H9 (cell line): ENCODE data around the gene GFPT2. TPM values are rescaled to one million over a fixed set of nuclear protein-coding genes. Genes with fewer than 3 reads are reported as not detected.

Experiments
- DNase-seq: peaks from one replicate; pipeline ENCODE4 v3.0.0-alpha.2; 2017
- H2AFZ ChIP-seq: one replicate; pipeline ENCODE4 v1.6.1; 2013; ENCODE audit warnings: mild to moderate bottlenecking, low read length, control low read depth, moderate library complexity
- H2AK5ac ChIP-seq: 2 replicates; pipeline ENCODE4 v1.6.1; 2013; ENCODE audit warnings: low read length, control low read depth, mixed read lengths; ENCODE audit not compliant: insufficient read length
- H2BK120ac ChIP-seq: one replicate; pipeline ENCODE4 v1.6.1; 2013; ENCODE audit warnings: low read depth, mild to moderate bottlenecking, low read length, control low read depth, inconsistent platforms; ENCODE audit not compliant: poor library complexity, severe bottlenecking
- H2BK12ac ChIP-seq: 2 replicates; pipeline ENCODE4 v1.6.1; 2013; ENCODE audit warnings: low read length, control low read depth, mixed read lengths, low read depth; ENCODE audit not compliant: insufficient read length
- H2BK15ac ChIP-seq: 2 replicates; pipeline ENCODE4 v1.6.1; 2013; ENCODE audit warnings: low read depth, low read length, control low read depth
- H2BK20ac ChIP-seq: one replicate; pipeline ENCODE4 v1.6.1; 2013; ENCODE audit warnings: low read depth, mild to moderate bottlenecking, low read length, control low read depth, inconsistent platforms; ENCODE audit not compliant: poor library complexity, severe bottlenecking
- H2BK5ac ChIP-seq: 2 replicates; pipeline ENCODE4 v1.6.1; 2013; ENCODE audit warnings: low read length, control low read depth, mixed read lengths; ENCODE audit not compliant: insufficient read length
- H3K14ac ChIP-seq: 2 replicates; pipeline ENCODE4 v1.6.1; 2013; ENCODE audit warnings: low read length, control low read depth; ENCODE audit not compliant: insufficient read depth
- H3K18ac ChIP-seq: 2 replicates; pipeline ENCODE4 v1.6.1; 2013; ENCODE audit warnings: low read depth, mild to moderate bottlenecking, mixed read lengths, low read length, control low read depth; ENCODE audit not compliant: insufficient read length
- H3K23ac ChIP-seq: 2 replicates; pipeline ENCODE4 v1.6.1; 2013; ENCODE audit warnings: low read length, control low read depth, mixed read lengths, low read depth; ENCODE audit not compliant: insufficient read length
- H3K23me2 ChIP-seq: 2 replicates; pipeline ENCODE4 v1.6.1; 2013; ENCODE audit warnings: low read depth, mild to moderate bottlenecking, mixed read lengths, low read length, control low read depth; ENCODE audit not compliant: insufficient read length, poor library complexity, severe bottlenecking
- H3K27ac ChIP-seq: 2 replicates; pipeline ENCODE4 v1.5.1; 2013; ENCODE audit warnings: low read length, control low read depth, mixed read lengths, low read depth; ENCODE audit not compliant: insufficient read length
- H3K27me3 ChIP-seq: 2 replicates; pipeline ENCODE4 v1.6.1; 2013; ENCODE audit warnings: low read length, control low read depth, inconsistent platforms; ENCODE audit not compliant: insufficient read depth
- H3K4ac ChIP-seq: 2 replicates; pipeline ENCODE4 v1.6.1; 2013; ENCODE audit warnings: low read depth, mild to moderate bottlenecking, control low read depth, inconsistent platforms, low read length, moderate library complexity
- H3K4me1 ChIP-seq: 2 replicates; pipeline ENCODE4 v1.6.1; 2013; ENCODE audit warnings: low read length, control low read depth, inconsistent platforms; ENCODE audit not compliant: insufficient read depth
- H3K4me2 ChIP-seq: 2 replicates; pipeline ENCODE4 v1.6.1; 2013; ENCODE audit warnings: low read length, control low read depth, mixed read lengths; ENCODE audit not compliant: insufficient read length, insufficient read depth
- H3K56ac ChIP-seq: 2 replicates; pipeline ENCODE4 v1.6.1; 2013; ENCODE audit warnings: low read depth, mild to moderate bottlenecking, mixed read lengths, low read length, control low read depth; ENCODE audit not compliant: insufficient read length
- H3K79me1 ChIP-seq: 2 replicates; pipeline ENCODE4 v1.6.1; 2013; ENCODE audit warnings: low read depth, mild to moderate bottlenecking, moderate library complexity, low read length, control low read depth, inconsistent platforms; ENCODE audit not compliant: insufficient read depth, poor library complexity, severe bottlenecking
- H3K79me2 ChIP-seq: 2 replicates; pipeline ENCODE4 v1.6.1; 2013; ENCODE audit warnings: low read length, control low read depth, inconsistent platforms; ENCODE audit not compliant: insufficient read depth
- H3K9ac ChIP-seq: 2 replicates; pipeline ENCODE4 v1.6.1; 2013; ENCODE audit warnings: low read length, control low read depth, mixed read lengths; ENCODE audit not compliant: insufficient read length; ENCODE audit errors: extremely low read depth
- H3K9me3 ChIP-seq: one replicate; pipeline ENCODE4 v1.6.1; 2013; ENCODE audit warnings: low read depth, low read length, inconsistent platforms; ENCODE audit not compliant: control insufficient read depth
- H3T11ph ChIP-seq: one replicate; pipeline ENCODE4 v1.6.1; 2013; ENCODE audit warnings: mild to moderate bottlenecking, low read length, control low read depth, inconsistent platforms
- H4K20me1 ChIP-seq: one replicate; pipeline ENCODE4 v1.6.1; 2013; ENCODE audit not compliant: control insufficient read depth, insufficient read length, insufficient read depth
- H4K5ac ChIP-seq: 2 replicates; pipeline ENCODE4 v1.6.1; 2013; ENCODE audit warnings: low read depth, mild to moderate bottlenecking, mixed read lengths, low read length, control low read depth; ENCODE audit not compliant: insufficient read length
- H4K8ac ChIP-seq: replicated peaks from 2 replicates; pipeline ENCODE4 v1.6.1; 2013; ENCODE audit warnings: low read length, control low read depth, mixed read lengths, low read depth; ENCODE audit not compliant: insufficient read length
- H4K91ac ChIP-seq: 2 replicates; pipeline ENCODE4 v1.6.1; 2013; ENCODE audit warnings: low read depth, mild to moderate bottlenecking, moderate library complexity, mixed read lengths, low read length, control low read depth; ENCODE audit not compliant: insufficient read length
- H3K27ac Mint-ChIP-seq, 3 experiments: 2 replicates in 2 of 3; 3 replicates in 1 of 3; pipeline ENCODE4 v1.8.0; 2020 to 2021; ENCODE audit warnings: mixed read lengths in 3 of 3, mild to moderate bottlenecking in 1 of 3, moderate library complexity in 1 of 3
- H3K27me3 Mint-ChIP-seq: 2 replicates; pipeline ENCODE4 v1.8.0; 2021; ENCODE audit warnings: low read depth, mild to moderate bottlenecking, moderate library complexity, mixed read lengths
- H3K36me3 Mint-ChIP-seq, 3 experiments: 2 replicates in 2 of 3; 3 replicates in 1 of 3; pipeline ENCODE4 v1.8.0; 2020 to 2021; ENCODE audit warnings: low read depth in 3 of 3, mixed read lengths in 3 of 3; ENCODE audit not compliant: insufficient read depth in 1 of 3
- H3K4me1 Mint-ChIP-seq, 2 experiments: 2 replicates each; pipeline ENCODE4 v1.8.0; 2020; ENCODE audit warnings: mixed read lengths in 2 of 2
- H3K4me3 Mint-ChIP-seq, 2 experiments: 2 replicates in 1 of 2; 3 replicates in 1 of 2; pipeline ENCODE4 v1.8.0; 2020 to 2021; ENCODE audit warnings: mild to moderate bottlenecking in 2 of 2, mixed read lengths in 2 of 2, moderate library complexity in 1 of 2
- H3K9me3 Mint-ChIP-seq, 2 experiments: 2 replicates in 1 of 2; 3 replicates in 1 of 2; pipeline ENCODE4 v1.8.0; 2020; ENCODE audit warnings: mild to moderate bottlenecking in 2 of 2, mixed read lengths in 2 of 2, moderate library complexity in 1 of 2
- WGBS: extraction: QIAGEN DNeasy Blood & Tissue Kit; methylation state at CpG from one replicate; pipeline ENCODE4 v1.1.7; 2013; ENCODE audit warnings: missing lambda C conversion rate, low lambda C conversion rate, mixed read lengths; ENCODE audit not compliant: insufficient read length; ENCODE audit errors: extremely low coverage; 5-methylcytosine and 5-hydroxymethylcytosine counted together
- total RNA-seq: library from RNA; stranded (reverse); gene quantifications from 2 replicates; pipeline ENCODE4 v1.2.1, GENCODE V29; 2021
- TF ChIP-seq, protein P1 (sequence below): fragments of 200-600 bp; sonication (generic); conservative IDR thresholded peaks from 3 replicates; pipeline ENCODE4 v1.8.0; 2021; ENCODE audit warnings: antibody characterized with exemption, mild to moderate bottlenecking

Gene GFPT2
- total RNA-seq, 1 experiment from 2014 or later = 89.8 TPM

DNA sequence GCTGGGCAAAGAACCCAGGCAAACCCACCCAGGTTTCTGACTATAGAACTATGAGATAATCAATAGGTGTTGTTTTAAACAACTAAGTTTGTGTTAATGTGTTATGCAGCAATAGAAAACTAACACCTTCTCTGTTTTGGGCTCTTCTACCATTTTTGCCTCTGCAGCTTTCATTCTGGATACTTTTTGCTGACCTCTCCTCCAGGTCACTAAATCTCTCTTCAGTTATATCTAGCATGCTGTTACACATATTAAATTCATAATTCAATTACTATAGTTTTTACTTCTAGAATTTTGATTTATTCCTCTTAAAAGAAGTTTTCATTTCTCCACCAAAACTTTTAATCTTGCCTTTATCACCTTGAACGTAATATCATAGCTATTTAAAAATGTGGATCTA lies 78.4 kb downstream of the GFPT2 start:
- no peak for DNase-seq
- Mint-ChIP-seq H3K27ac (no peak overlapping the region), H3K36me3 (peaks cover 69 to 80% (median 70%) of the 10 kb centered on the region in 3 experiments), H3K4me1 (no peaks in the 10 kb centered on the region), H3K9me3 (peaks cover 8 to 43% of the 10 kb centered on the region in 2 experiments; a peak in 4 of 5 replicates), H3K27me3 (no peaks in the 10 kb centered on the region; the same call in 1 of the 2 replicates), H3K4me3 (no peak overlapping the region)
- Histone ChIP-seq H2BK120ac (no peak overlapping the region), H3K56ac (no peak overlapping the region), H3K79me2 (no peaks in the 10 kb centered on the region; the same call in 1 of the 2 replicates), H3K27ac (no peak overlapping the region), H3K9ac (no peak overlapping the region), H3K4me1 (no peaks in the 10 kb centered on the region), H3K23me2 (no peaks in the 10 kb centered on the region), H3K4me2 (no peak overlapping the region), H3K27me3 (no peaks in the 10 kb centered on the region), H2BK15ac (no peak overlapping the region), H4K5ac (no peak overlapping the region), H3K23ac (no peak overlapping the region), H3K9me3 (peaks cover 8% of the 10 kb centered on the region), H2BK12ac (no peak overlapping the region), H4K20me1 (no peaks in the 10 kb centered on the region), H4K8ac (no peak overlapping the region), H2AFZ (no peak overlapping the region), H3T11ph (no peak overlapping the region), H2AK5ac (no peak overlapping the region), H3K18ac (no peak overlapping the region), H4K91ac (no peak overlapping the region), H3K79me1 (no peaks in the 10 kb centered on the region), H3K14ac (no peak overlapping the region), H2BK5ac (no peak overlapping the region), H2BK20ac (no peak overlapping the region), H3K4ac (no peak overlapping the region)
- TF ChIP-seq, protein P1, sequence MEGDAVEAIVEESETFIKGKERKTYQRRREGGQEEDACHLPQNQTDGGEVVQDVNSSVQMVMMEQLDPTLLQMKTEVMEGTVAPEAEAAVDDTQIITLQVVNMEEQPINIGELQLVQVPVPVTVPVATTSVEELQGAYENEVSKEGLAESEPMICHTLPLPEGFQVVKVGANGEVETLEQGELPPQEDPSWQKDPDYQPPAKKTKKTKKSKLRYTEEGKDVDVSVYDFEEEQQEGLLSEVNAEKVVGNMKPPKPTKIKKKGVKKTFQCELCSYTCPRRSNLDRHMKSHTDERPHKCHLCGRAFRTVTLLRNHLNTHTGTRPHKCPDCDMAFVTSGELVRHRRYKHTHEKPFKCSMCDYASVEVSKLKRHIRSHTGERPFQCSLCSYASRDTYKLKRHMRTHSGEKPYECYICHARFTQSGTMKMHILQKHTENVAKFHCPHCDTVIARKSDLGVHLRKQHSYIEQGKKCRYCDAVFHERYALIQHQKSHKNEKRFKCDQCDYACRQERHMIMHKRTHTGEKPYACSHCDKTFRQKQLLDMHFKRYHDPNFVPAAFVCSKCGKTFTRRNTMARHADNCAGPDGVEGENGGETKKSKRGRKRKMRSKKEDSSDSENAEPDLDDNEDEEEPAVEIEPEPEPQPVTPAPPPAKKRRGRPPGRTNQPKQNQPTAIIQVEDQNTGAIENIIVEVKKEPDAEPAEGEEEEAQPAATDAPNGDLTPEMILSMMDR = no peak
- no CpG with 5 or more reads among the region's 1 CpG for WGBS
